Suprapubic skin (tissue), 4 donors: ENCODE data around the gene SLCO4A1. TPM values are rescaled to one million over a fixed set of nuclear protein-coding genes. Genes with fewer than 3 reads are reported as not detected.

ENCODE experiments used
- DNase-seq, 2 donors: peaks; one replicate each; pipeline ENCODE4 v3.0.0-alpha.2; 2019; ENCODE audit warnings: low spot score in 2 of 2
- H3K27ac ChIP-seq: fragments of 200-600 bp; sonication (generic); one replicate; pipeline ENCODE4 v1.5.1; 2019
- H3K27me3 ChIP-seq: fragments of 200-600 bp; sonication (generic); one replicate; pipeline ENCODE4 v1.5.1; 2019
- H3K36me3 ChIP-seq: fragments of 200-600 bp; sonication (generic); one replicate; pipeline ENCODE4 v1.5.1; 2019
- H3K4me1 ChIP-seq: fragments of 200-600 bp; sonication (generic); one replicate; pipeline ENCODE4 v1.5.1; 2019
- H3K4me3 ChIP-seq: fragments of 200-600 bp; sonication (generic); one replicate; pipeline ENCODE4 v1.5.1; 2019; ENCODE audit warnings: mild to moderate bottlenecking
- H3K9me3 ChIP-seq: fragments of 200-600 bp; sonication (generic); one replicate; pipeline ENCODE4 v1.5.1; 2019
- EP300 ChIP-seq: sonication (generic); formaldehyde crosslinking; IDR thresholded peaks from one replicate; pipeline ENCODE4 v1.6.1; 2017; ENCODE audit warnings: antibody characterized with exemption
- POLR2A ChIP-seq, 2 donors: fragments of 450-650 bp; IDR thresholded peaks; one replicate each; pipeline ENCODE4 v1.6.1; 2017; ENCODE audit warnings: antibody characterized with exemption in 2 of 2, mild to moderate bottlenecking in 2 of 2, moderate library complexity in 2 of 2
- POLR2AphosphoS5 ChIP-seq, 3 donors: sonication (generic); formaldehyde crosslinking; IDR thresholded peaks; one replicate each; pipeline ENCODE4 v1.6.1; 2017; ENCODE audit warnings: antibody characterized with exemption in 3 of 3
- WGBS: methylation state at CpG from one replicate; pipeline ENCODE4 v1.1.5; 2018; 5-methylcytosine and 5-hydroxymethylcytosine counted together
- total RNA-seq, 4 donors: library from RNA; depleted of rRNA; stranded (reverse); fragments of >200 nt; gene quantifications; one replicate each; pipeline ENCODE4 v1.1.0, GENCODE V29; 2016
- TF ChIP-seq, protein P1 (sequence below), 2 donors: fragments of 200-600 bp in 1 of 2; fragments of 450-650 bp in 1 of 2; sonication (generic) in 1 of 2; IDR thresholded peaks; one replicate each; pipeline ENCODE4 v1.5.1; 2016 to 2019; ENCODE audit warnings: antibody characterized with exemption in 2 of 2, mild to moderate bottlenecking in 1 of 2, moderate library complexity in 1 of 2

Gene SLCO4A1
- total RNA-seq, 4 donors from 2014 or later, result 50.2 to 59.1 (median 52.7) TPM

DNA sequence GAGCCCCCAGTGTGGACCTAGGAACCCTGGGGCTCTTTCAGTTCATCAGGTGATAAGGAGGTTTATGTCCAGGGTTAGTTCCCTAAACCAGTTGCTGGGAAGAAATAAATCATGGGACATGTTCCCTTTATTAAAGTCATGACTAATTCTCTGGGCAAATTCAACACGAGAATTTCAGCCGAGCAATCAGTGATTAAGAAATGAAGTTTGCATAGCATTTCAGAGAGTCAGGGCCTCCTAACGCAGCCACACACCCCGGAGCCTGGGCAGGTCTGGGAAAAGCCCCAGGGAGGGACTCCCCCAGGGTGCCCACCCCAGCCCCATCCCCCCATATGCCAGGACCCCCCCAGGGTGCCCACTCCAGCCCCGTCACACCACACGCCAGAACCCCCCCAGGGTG is 20.1 kb downstream of the SLCO4A1 start:
- WGBS, result 35% methylated on average over 4 of the region's 6 CpGs
- Histone ChIP-seq H3K4me3 (no peak overlapping the region), H3K36me3 (no peaks in the 10 kb centered on the region), H3K9me3 (no peaks in the 10 kb centered on the region), H3K4me1 (peaks cover 26% of the 10 kb centered on the region), H3K27ac (no peak overlapping the region), H3K27me3 (peaks cover 8% of the 10 kb centered on the region)
- TF ChIP-seq POLR2A (IDR thresholded peaks at IDR 0.05) (no peak), EP300 (no peak), POLR2AphosphoS5 (IDR thresholded peaks at IDR 0.05) (no peak)
- TF ChIP-seq, protein P1, sequence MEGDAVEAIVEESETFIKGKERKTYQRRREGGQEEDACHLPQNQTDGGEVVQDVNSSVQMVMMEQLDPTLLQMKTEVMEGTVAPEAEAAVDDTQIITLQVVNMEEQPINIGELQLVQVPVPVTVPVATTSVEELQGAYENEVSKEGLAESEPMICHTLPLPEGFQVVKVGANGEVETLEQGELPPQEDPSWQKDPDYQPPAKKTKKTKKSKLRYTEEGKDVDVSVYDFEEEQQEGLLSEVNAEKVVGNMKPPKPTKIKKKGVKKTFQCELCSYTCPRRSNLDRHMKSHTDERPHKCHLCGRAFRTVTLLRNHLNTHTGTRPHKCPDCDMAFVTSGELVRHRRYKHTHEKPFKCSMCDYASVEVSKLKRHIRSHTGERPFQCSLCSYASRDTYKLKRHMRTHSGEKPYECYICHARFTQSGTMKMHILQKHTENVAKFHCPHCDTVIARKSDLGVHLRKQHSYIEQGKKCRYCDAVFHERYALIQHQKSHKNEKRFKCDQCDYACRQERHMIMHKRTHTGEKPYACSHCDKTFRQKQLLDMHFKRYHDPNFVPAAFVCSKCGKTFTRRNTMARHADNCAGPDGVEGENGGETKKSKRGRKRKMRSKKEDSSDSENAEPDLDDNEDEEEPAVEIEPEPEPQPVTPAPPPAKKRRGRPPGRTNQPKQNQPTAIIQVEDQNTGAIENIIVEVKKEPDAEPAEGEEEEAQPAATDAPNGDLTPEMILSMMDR (IDR thresholded peaks at IDR 0.05), result no peak
- no peak for DNase-seq

DNA sequence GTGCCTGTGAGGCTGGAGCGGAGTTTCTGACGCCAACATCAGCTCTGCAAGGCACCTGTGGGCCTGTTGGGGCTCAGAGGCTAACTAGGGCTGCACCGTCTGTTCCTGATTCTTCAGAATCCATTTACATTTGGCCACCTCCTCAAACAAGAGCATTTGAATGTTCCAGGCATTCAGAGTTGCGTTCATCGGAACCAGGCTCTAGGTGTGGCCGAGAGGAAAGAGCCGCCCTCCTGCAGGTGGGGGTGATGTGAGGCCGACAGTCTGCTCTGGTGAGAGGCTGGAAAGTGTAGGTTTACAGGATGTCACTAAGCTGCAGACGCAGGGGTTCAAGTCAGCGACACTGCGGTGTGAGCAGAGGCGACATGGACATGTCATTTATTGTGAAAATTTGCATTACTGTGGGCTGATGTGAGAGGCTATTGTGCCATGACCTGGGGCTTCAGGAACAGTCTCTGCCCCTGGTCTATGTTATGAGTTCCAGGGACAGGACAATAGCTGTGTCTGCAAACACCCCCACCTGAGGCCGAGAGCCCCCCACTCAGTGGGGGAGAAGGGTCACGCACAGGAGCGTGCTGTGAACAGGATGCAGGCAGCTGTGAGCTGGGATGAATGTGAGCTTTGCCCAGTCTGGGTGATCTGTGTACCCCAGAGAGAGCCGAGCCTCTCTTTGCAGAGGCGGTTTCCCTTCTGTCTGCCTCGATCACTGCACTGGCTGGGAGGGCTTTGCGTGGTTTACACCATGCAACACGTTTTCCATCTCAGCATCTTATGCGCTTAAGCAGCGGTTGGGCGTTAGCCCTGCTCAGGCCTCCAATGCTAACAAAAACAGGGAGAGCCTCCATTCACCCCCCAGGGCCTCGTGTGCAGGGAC is 21.1 kb downstream of the SLCO4A1 start:
- Histone ChIP-seq H3K4me1 (peaks cover 30% of the 10 kb centered on the region), H3K36me3 (no peaks in the 10 kb centered on the region), H3K4me3 (no peak overlapping the region), H3K9me3 (no peaks in the 10 kb centered on the region), H3K27ac (no peak overlapping the region), H3K27me3 (peaks cover 10% of the 10 kb centered on the region)
- TF ChIP-seq EP300, result no peak
- no peak for TF ChIP-seq POLR2AphosphoS5 (IDR thresholded peaks at IDR 0.05)
- TF ChIP-seq, protein P1 (IDR thresholded peaks at IDR 0.05), result no peak
- no peak for TF ChIP-seq POLR2A (IDR thresholded peaks at IDR 0.05)
- 80% methylated on average over 18 of the region's 24 CpGs for WGBS
- no peak for DNase-seq

DNA sequence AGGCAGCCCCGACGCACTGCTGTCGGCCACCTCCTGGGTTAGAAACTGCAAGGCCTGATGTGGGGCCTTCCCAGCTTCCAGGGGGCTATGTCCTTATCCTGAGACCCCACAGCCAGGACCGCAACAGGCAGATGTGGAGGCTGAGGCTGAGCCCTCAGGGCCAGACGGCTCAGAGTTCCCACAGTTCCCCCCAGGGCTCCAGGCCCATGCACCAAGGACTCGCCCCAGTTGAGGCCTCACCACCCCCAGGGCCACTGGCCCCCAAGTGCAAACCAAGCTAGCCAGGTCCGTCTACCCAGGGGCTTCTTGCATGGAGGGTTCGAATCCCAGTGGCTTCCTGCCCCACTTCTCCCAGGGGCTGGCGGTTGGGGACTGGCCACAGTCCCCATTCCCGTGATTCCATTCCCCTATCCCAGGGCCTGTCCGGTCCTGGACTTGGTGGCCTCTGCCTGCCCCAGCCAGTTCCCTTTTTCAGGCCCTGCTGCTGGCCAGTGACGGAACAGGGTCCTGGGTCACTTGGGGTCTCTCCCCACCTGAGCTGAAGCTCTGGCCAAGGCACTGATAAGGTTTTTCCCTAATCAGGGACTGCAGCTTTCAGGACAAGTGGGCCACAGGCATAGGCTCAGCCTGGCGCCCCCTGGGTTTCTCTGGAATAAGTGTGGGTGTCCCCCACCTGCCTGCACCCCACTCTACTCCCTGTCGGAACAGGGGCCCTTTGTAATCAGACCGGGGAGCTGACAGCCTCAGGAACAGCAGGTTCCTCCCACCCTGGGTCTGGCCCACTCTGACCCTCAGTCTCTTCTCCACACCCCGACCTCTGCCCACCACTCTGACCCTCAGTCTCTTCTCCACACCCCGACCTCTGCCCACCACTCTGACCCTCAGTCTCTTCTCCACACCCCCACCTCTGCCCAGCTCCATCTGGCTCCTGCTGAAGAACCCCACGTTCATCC is 22.0 kb downstream of the SLCO4A1 start:
- H3K36me3 ChIP-seq, result no peaks in the 10 kb centered on the region
- 89% methylated on average over 8 of the region's 18 CpGs for WGBS
- no peak overlapping the region for H3K27ac ChIP-seq
- TF ChIP-seq POLR2A (IDR thresholded peaks at IDR 0.05) (no peak), POLR2AphosphoS5 (IDR thresholded peaks at IDR 0.05) (no peak), EP300 (no peak)
- TF ChIP-seq, protein P1 (IDR thresholded peaks at IDR 0.05), result no peak
- H3K9me3 ChIP-seq, result no peaks in the 10 kb centered on the region
- peaks cover 10% of the 10 kb centered on the region for H3K27me3 ChIP-seq
- H3K4me1 ChIP-seq, result peaks cover 30% of the 10 kb centered on the region
- DNase-seq, result no peak
- H3K4me3 ChIP-seq, result no peak overlapping the region

DNA sequence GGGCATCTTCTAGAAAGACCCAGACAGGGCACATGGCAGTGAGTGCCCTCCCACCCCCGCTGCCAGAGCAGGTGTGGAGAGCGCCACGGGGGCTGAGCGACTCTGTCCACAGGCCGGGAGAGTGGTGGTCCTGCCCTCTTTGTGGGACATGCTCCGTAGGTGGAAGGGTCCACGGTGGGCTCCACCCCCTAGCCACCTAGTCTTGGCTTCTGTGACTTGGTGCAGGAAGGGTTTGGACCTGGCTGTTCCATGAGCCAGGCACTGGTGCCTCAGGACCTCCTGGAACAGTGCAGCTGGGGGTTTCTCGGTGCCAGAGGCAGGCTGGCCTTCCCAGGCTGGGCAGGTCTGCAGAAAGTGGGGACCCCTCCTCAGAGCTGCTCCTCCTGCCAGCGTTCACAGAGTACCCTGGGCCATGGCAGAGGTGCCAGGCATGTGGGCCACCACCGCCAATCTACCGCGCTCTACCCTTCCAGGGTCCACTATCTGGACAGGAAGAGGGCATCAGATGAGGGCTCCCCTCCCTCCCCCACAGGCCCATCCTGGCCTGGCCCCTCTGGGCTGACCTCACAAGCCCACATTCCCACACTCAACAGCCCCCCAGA is 23.0 kb downstream of the SLCO4A1 start:
- H3K36me3 ChIP-seq, result no peaks in the 10 kb centered on the region
- peaks cover 10% of the 10 kb centered on the region for H3K27me3 ChIP-seq
- no peak for TF ChIP-seq POLR2AphosphoS5 (IDR thresholded peaks at IDR 0.05)
- TF ChIP-seq, protein P1 (IDR thresholded peaks at IDR 0.05), result no peak
- no peak for TF ChIP-seq POLR2A (IDR thresholded peaks at IDR 0.05)
- no peak for TF ChIP-seq EP300
- 100% methylated on average over 2 of the region's 12 CpGs for WGBS
- H3K4me3 ChIP-seq, result no peak overlapping the region
- H3K27ac ChIP-seq, result no peak overlapping the region
- H3K9me3 ChIP-seq, result no peaks in the 10 kb centered on the region
- no peak for DNase-seq
- peaks cover 30% of the 10 kb centered on the region for H3K4me1 ChIP-seq
